ENCODE data around the gene UPK1A.
"Not testable (repeated sequence)": the region's sequence is repeated elsewhere in the genome, so short reads cannot be mapped to it uniquely, and the experiment has no call there.

UPK1A gene

GRCh38 chr19:35644987-35645679 lies 21.2 kb upstream of the UPK1A start:
- peak; percentile 72 for DNase-seq

DNA sequence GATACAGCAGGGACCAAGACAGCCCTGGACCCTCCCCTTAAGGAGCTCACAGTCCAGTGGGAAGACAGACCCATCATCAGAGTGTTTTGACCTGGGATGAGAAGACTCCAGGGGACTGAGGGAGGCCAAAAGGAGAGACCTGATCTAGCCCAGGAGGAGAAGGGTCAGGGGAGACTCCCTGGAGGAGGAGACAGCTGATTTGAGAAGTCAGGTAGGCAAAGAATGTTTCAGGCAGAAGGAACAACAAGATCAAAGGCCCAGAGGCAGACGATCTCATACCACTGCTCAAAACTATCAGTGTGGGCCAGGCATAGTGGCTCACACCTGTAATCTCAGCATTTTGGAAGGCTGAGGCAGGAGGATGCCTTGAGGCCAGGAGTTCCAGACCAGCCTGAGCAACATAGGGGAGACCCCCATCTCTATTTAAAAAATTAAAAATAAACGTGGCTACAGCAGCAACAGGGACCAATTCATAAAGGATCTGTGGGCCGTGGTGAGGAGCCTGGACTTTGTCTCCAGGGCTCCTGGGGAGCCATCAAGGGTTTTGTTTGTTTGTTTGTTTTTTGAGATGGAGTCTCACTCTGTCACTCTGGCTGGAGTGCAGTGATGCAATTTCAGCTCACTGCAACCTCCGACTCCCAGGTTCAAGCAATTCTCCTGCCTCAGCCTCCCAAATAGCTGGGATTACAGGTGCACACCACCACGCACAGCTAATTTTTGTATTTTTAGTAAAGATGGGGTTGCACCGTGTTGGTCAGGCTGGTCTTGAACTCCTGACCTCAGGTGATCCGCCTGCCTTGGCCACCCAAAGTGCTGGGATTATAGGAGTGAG lies 20.4 kb upstream of the UPK1A start:
- DNase-seq = no peak

DNA sequence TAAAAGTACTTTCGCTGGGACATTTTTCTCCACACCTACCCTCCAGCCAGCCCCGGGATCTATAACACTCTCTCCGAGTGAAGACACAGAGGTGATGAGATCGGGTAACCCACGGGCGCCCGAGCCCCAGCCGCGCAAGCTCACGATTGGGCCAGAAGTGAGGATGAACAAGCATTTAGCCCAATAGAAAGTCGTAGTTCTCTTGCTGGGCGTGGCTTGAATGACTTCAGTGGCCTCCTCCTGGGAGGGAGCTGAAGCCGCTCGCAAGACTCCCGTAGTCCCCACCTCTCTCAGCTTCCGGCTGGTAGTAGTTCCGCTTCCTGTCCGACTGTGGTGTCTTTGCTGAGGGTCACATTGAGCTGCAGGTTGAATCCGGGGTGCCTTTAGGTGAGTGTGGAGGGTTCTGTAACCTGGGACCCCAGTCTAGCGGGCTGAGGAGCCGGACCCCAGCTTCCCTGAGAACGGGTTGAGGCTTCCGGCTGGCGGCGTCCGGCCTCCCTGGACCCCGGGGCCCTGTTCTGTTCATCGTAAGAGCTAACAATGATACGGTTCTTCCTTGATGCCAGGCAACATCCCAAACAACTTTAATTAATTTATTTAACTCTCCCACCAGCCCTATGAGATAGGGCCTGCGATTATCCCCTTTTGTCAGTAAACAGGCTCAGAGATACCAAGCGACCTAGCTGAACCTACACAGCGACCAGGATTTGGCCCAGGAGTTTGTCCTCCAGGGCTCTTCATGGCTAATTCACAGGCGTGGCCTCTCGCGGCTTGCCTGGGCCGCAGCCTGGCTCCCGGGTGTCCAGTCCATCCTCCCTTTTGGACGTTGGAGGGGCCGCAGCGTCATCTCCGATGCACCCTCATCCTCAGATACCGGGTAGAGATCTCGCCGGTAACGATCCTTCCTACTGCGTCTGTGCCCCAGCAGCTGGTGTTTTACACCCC lies 18.0 kb upstream of the UPK1A start, which contains the start of gene COX6B1:
COX6B1 (plus strand) TSS at position 307 of the 945 bp plus-strand sequence. CDS start 2,921 bp downstream, outside the sequence.
- DNase-seq = peak; percentile 88

GRCh38 chr19:35650581-35650980 lies 15.7 kb upstream of the UPK1A start:
- no peak for DNase-seq

DNA sequence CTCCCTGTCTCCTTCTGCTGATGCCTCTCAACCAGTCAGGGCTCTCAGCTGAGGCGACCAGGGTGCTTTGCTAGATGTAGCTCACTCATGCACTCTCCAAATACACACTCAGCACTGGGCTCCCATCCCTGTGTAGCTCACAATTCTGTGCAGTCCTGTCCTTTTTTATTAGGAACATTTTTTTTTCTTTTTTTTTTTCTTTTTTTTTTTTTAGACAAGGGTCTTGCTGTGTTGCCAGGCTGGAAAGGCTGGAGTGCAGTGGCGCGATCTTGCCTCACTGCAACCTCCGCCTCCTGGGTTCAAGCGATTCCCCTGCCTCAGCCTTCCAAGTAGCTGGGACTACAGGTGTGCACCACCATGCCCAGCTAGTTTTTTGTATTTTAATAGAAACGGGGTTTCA lies 11.5 kb upstream of the UPK1A start:
- not testable (repeated sequence) for DNase-seq

GRCh38 chr19:35655600-35655999 lies 10.7 kb upstream of the UPK1A start:
- no peak for DNase-seq

GRCh38 chr19:35656700-35657099 lies 9.6 kb upstream of the UPK1A start:
- no peak for DNase-seq

DNA sequence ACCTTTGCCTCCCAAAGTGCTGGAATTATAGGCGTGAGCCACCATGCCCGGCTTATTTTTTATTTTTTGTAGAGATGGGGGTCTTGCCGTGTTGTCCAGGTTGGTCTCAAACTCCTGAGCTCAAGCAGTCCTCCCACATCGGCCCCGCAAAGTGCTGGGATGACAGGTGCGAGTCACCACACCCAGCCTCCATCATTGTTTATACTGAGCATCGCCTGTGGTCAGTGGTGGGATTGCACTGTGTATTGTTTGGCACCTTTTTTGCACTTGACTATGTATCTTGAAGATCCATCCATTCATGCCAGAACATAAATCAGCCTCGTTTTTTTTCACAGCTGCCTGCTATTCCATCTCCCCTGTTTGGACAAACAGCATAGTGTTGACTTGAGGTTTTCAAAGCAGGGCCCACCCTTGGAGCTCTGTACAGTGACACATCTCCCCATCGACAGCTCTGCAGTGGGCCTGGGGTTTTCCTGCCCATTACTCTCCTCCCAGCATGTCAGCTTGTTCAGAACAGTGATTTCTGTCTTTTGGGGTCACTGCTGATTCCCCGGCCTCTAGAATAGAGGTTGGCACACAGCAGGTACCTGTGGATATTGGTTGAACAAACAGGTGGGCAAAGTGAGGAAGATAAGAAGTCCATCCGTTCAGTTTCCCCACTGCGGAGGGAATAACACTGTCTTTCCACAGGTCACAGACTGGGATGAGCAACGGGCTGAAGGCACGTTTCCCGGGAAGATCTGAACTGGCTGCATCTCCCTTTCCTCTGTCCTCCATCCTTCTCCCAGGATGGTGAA lies 8.2 kb upstream of the UPK1A start:
- no peak for DNase-seq

DNA sequence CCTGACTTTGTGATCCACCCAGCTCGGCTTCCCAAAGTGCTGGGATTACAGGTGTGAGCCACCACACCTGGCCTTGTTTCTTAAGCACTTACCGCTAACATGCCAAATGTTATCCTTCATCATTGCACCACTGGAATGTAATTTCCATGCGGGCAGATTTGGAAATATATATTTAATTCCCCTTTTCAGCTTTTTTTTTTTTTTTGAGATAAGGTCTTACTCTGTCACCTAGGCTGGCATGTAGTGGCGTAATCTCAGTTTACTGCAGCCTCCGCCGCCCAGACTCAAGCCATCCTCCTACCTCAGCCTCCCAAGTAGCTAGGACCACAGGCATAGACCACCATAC lies 4.3 kb upstream of the UPK1A start:
- no peak for DNase-seq

- DNase-seq = no peak
Observed at GRCh38 chr19:35663981-35664380, 2.3 kb upstream of the UPK1A start.

- no peak for DNase-seq
Observed at GRCh38 chr19:35665157-35665556, 1.2 kb upstream of the UPK1A start.

- DNase-seq = no peak
Observed at GRCh38 chr19:35665604-35666003, 713 bp upstream of the UPK1A start.

GRCh38 chr19:35669566-35669965 lies 3.2 kb downstream of the UPK1A start:
- DNase-seq = no peak

GRCh38 chr19:35669974-35670373 lies 3.7 kb downstream of the UPK1A start:
- no peak for DNase-seq

- no peak for DNase-seq
Observed at GRCh38 chr19:35670686-35671085, 4.4 kb downstream of the UPK1A start.

GRCh38 chr19:35671818-35672217 lies 5.5 kb downstream of the UPK1A start:
- no peak for DNase-seq

- DNase-seq = peak; percentile 11
Observed at GRCh38 chr19:35673121-35673804, 6.9 kb downstream of the UPK1A start.

DNA sequence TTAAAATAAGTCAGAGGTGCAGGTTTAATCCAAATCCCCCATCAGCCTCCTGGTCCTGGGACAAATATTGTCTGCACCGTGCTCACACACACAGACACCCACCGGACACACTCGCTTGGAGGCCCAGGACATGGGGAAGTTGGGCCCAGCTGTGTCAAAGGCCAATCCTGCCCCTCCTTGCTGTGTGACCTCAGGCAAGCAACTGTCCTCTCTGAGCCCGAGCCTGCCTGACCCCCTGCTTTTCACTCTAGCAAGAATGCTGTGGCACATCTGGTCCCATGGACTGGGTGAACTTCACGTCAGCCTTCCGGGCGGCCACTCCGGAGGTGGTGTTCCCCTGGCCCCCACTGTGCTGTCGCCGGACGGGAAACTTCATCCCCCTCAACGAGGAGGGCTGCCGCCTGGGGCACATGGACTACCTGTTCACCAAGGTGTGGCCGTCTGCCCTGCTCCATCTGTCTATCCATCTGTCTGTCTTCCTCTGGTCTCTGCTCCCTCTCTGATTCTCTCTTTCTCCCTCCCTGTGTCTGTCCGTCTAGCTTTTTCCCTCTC lies 9.3 kb downstream of the UPK1A start:
- no peak for DNase-seq

- DNase-seq = no peak
Observed at GRCh38 chr19:35689836-35690235, 23.5 kb downstream of the UPK1A start.

DNA sequence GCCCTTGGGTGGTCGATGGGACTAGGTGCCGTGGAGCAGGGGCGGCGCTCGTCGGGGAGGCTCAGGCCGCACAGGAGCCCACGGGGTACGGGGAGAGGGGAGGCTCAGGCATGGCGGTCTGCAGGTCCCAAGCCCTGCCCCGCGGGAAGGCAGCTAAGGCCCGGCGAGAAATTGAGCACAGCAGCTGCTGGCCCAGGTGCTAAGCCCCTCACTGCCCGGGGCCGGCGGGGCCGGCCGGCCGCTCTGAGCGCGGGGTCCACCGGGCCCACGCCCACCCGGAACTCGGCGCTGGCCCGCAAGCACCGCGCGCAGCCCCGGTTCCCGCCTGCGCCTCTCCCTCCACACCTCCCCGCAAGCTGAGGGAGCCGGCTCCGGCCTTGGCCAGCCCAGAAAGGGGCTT lies 24.8 kb downstream of the UPK1A start:
- DNase-seq = not testable (repeated sequence)

GRCh38 chr19:35692010-35692409 lies 25.7 kb downstream of the UPK1A start:
- no peak for DNase-seq
